Thoracic aorta (tissue), 2 donors: Measurements from ENCODE around the gene EYA3. TPM values are rescaled to one million over a fixed set of nuclear protein-coding genes. Genes with fewer than 3 reads are reported as not detected.

Source experiments
- ATAC-seq: fragments of 150-250 bp; one replicate; pipeline ENCODE4 v1.8.0; 2017; ENCODE audit warnings: low read depth; ENCODE audit not compliant: insufficient number of reproducible peaks, low FRiP score
- DNase-seq: peaks from one replicate; pipeline ENCODE4 v3.0.0-alpha.2; 2020; ENCODE audit warnings: low spot score
- H3K27ac ChIP-seq, 2 donors: fragments of 200-600 bp; sonication (generic); 1 replicate in 1 of 2; 2 replicates in 1 of 2; pipeline ENCODE4 v1.5.1; 2016; ENCODE audit warnings: mild to moderate bottlenecking in 2 of 2, moderate library complexity in 2 of 2
- H3K27me3 ChIP-seq: fragments of 200-600 bp; sonication (generic); replicated peaks from 2 replicates; pipeline ENCODE4 v1.6.0; 2016; ENCODE audit warnings: mild to moderate bottlenecking; ENCODE audit not compliant: insufficient read depth
- H3K36me3 ChIP-seq: fragments of 200-600 bp; sonication (generic); one replicate; pipeline ENCODE4 v1.5.1; 2016
- H3K4me1 ChIP-seq, 2 donors: fragments of 200-600 bp; sonication (generic); 1 replicate in 1 of 2; 2 replicates in 1 of 2; pipeline versions ENCODE4 v1.5.1 to v1.6.0; 2016; ENCODE audit warnings: low read depth in 2 of 2, mild to moderate bottlenecking in 1 of 2; ENCODE audit not compliant: control insufficient read depth in 1 of 2
- H3K4me3 ChIP-seq: fragments of 200-600 bp; sonication (generic); 2 replicates; pipeline ENCODE4 v1.5.1; 2016; ENCODE audit warnings: mild to moderate bottlenecking
- H3K9me3 ChIP-seq: fragments of 200-600 bp; sonication (generic); 2 replicates; pipeline ENCODE4 v1.5.1; 2016
- CTCF ChIP-seq: fragments of 200-600 bp; sonication (generic); IDR thresholded peaks from one replicate; pipeline ENCODE4 v1.5.1; 2019; ENCODE audit warnings: antibody characterized with exemption
- total RNA-seq, 2 donors: library from RNA; depleted of rRNA; stranded (reverse); fragments of >200 nt; gene quantifications; one replicate each; pipeline versions ENCODE4 v1.1.0 to v1.2.3, GENCODE V29; 2016

Gene EYA3
- total RNA-seq, 2 donors from 2014 or later, result 11.0 to 18.7 TPM

- no peaks in the 10 kb centered on the region for H3K36me3 ChIP-seq
- no peaks in the 10 kb centered on the region for H3K9me3 ChIP-seq
- H3K4me3 ChIP-seq, result no peak overlapping the region
- H3K4me1 ChIP-seq, result no peaks in the 10 kb centered on the region
- no peak for DNase-seq
- H3K27me3 ChIP-seq, result no peaks in the 10 kb centered on the region
- ATAC-seq, result no peak
- H3K27ac ChIP-seq, result no peak overlapping the region
- TF ChIP-seq CTCF, result no peak
Measured at GRCh38 chr1:28134651-28135207, 46.3 kb upstream of the EYA3 start.

GRCh38 chr1:28132171-28133167 lies 44.1 kb upstream of the EYA3 start:
- DNase-seq, result no peak
- H3K4me3 ChIP-seq, result no peak overlapping the region
- H3K27ac ChIP-seq, result no peak overlapping the region
- H3K36me3 ChIP-seq, result no peaks in the 10 kb centered on the region
- H3K4me1 ChIP-seq, result no peaks in the 10 kb centered on the region
- no peaks in the 10 kb centered on the region for H3K27me3 ChIP-seq
- no peaks in the 10 kb centered on the region for H3K9me3 ChIP-seq
- no peak for TF ChIP-seq CTCF
- no peak for ATAC-seq

GRCh38 chr1:28130901-28131300 lies 42.5 kb upstream of the EYA3 start:
- Histone ChIP-seq H3K9me3 (no peaks in the 10 kb centered on the region), H3K4me1 (no peaks in the 10 kb centered on the region), H3K27ac (no peak overlapping the region), H3K27me3 (no peaks in the 10 kb centered on the region), H3K36me3 (no peaks in the 10 kb centered on the region), H3K4me3 (no peak overlapping the region)
- no peak for TF ChIP-seq CTCF
- DNase-seq (no peak), ATAC-seq (no peak)

GRCh38 chr1:28129150-28129549 lies 40.7 kb upstream of the EYA3 start:
- Histone ChIP-seq H3K36me3 (no peaks in the 10 kb centered on the region), H3K4me3 (no peak overlapping the region), H3K27me3 (no peaks in the 10 kb centered on the region), H3K9me3 (no peaks in the 10 kb centered on the region), H3K27ac (no peak overlapping the region), H3K4me1 (no peaks in the 10 kb centered on the region)
- TF ChIP-seq CTCF, result no peak
- DNase-seq, result no peak
- no peak for ATAC-seq

GRCh38 chr1:28127617-28128257 lies 39.3 kb upstream of the EYA3 start:
- no peak for TF ChIP-seq CTCF
- DNase-seq, result no peak
- Histone ChIP-seq H3K27ac (no peak overlapping the region), H3K36me3 (no peaks in the 10 kb centered on the region), H3K27me3 (no peaks in the 10 kb centered on the region), H3K9me3 (no peaks in the 10 kb centered on the region), H3K4me3 (no peak overlapping the region), H3K4me1 (no peaks in the 10 kb centered on the region)
- ATAC-seq, result no peak
